Measurements from ENCODE around the gene UNCX.

GRCh38 chr7:1197997-1198625 lies 34.6 kb upstream of the UNCX start:
- TF ChIP-seq SUZ12 (IDR thresholded peaks at IDR 0.05; ENCODE audit: extremely low read depth, insufficient read depth, insufficient read length) = no peak
- TF ChIP-seq ZNF274 (IDR thresholded peaks at IDR 0.05; ENCODE audit: low read depth, low read length) = no peak
- no peak for TF ChIP-seq YY1 (IDR thresholded peaks at IDR 0.05; ENCODE audit: insufficient read depth, insufficient read length)

All from NT2/D1 (cell line).